A549 (cell line): Measurements from ENCODE around the gene UPF2. TPM values are rescaled to one million over a fixed set of nuclear protein-coding genes. Genes with fewer than 3 reads are reported as not detected.

Experiments
- ATAC-seq, 2 experiments: fragments of 200-7000 bp in 1 of 2; fragments of >200 bp in 1 of 2; cut with Nextera tagmentation in 1 of 2; cut with Tn5 transposase in 1 of 2; 3 replicates each; pipeline versions ENCODE4 v1.8.0 to v1.9.1; 2018 to 2020; ENCODE audit warnings: mild to moderate bottlenecking in 1 of 2, moderate library complexity in 1 of 2
- CTCF ChIA-PET: fragments of 300-600 bp; sonication (Branson Sonifier 250); formaldehyde crosslinking; extraction: SDS; loops from one replicate; lab custom pipeline; 2021; ENCODE audit warnings: antibody characterized with exemption, inconsistent platforms; lab: Yijun Ruan, JAX
- POLR2A ChIA-PET: fragments of 350-600 bp; formaldehyde crosslinking; extraction: SDS; loops from one replicate; lab custom pipeline; 2021; ENCODE audit warnings: antibody characterized with exemption, inconsistent platforms; lab: Yijun Ruan, JAX
- DNase-seq, 2 experiments: peaks; one replicate each; pipeline versions ENCODE4 v3.0.0 to v3.0.0-alpha.2; 2011 to 2016; ENCODE audit warnings: low read depth in 1 of 2, low spot score in 1 of 2
- FAIRE-seq: peaks from 2 replicates; lab custom pipeline; 2011; peaks lifted over from hg19 to GRCh38; lab: Jason Lieb, UNC
- H3K27ac ChIP-seq, 2 experiments: fragments of >200 bp; sonication (Bioruptor Twin); formaldehyde crosslinking; 3 replicates each; pipeline ENCODE4 v1.5.1; 2016 to 2017
- H3K4me1 ChIP-seq: fragments of >200 bp; sonication (Bioruptor Twin); formaldehyde crosslinking; 3 replicates; pipeline ENCODE4 v1.6.1; 2016
- H3K4me2 ChIP-seq: fragments of >200 bp; sonication (Bioruptor Twin); formaldehyde crosslinking; 3 replicates; pipeline ENCODE4 v1.6.1; 2016
- H3K4me3 ChIP-seq: fragments of >200 bp; sonication (Bioruptor Twin); formaldehyde crosslinking; 3 replicates; pipeline ENCODE4 v1.5.1; 2016
- H3K9me3 ChIP-seq: fragments of >200 bp; sonication (Bioruptor Twin); formaldehyde crosslinking; 3 replicates; pipeline ENCODE4 v1.6.1; 2016
- CBX8 ChIP-seq: fragments of 200-600 bp; sonication (generic); IDR thresholded peaks from 2 replicates; pipeline ENCODE4 v1.6.1; 2016
- CEBPB ChIP-seq, 2 experiments: fragments of >200 bp in 1 of 2; sonication (Bioruptor Twin) in 1 of 2; formaldehyde crosslinking in 1 of 2; IDR thresholded peaks; 2 replicates each; pipeline ENCODE4 v1.6.1; 2012 to 2016
- CHD4 ChIP-seq: fragments of 200-600 bp; sonication (generic); IDR thresholded peaks from 2 replicates; pipeline ENCODE4 v1.6.1; 2016; ENCODE audit warnings: antibody characterized with exemption, mild to moderate bottlenecking, borderline replicate concordance
- EHF ChIP-seq: fragments of 250-450 bp; sonication (Bioruptor Pico); IDR thresholded peaks from 2 replicates; pipeline ENCODE4 v1.5.0; 2020; ENCODE audit warnings: mild to moderate bottlenecking
- EHMT2 ChIP-seq: fragments of 200-600 bp; sonication (generic); IDR thresholded peaks from 2 replicates; pipeline ENCODE4 v1.6.1; 2016; ENCODE audit warnings: antibody characterized with exemption, low read depth, mild to moderate bottlenecking, moderate library complexity
- EP300 ChIP-seq, 2 experiments: fragments of >200 bp; sonication (Bioruptor Twin); formaldehyde crosslinking; IDR thresholded peaks; 2 replicates in 1 of 2; 3 replicates in 1 of 2; pipeline ENCODE4 v1.6.1; 2016 to 2017
- FOXS1 ChIP-seq: fragments of 250-450 bp; sonication (Bioruptor Pico); IDR thresholded peaks from 2 replicates; pipeline ENCODE4 v1.5.0; 2020; ENCODE audit warnings: mild to moderate bottlenecking, moderate library complexity
- HDAC2 ChIP-seq: fragments of 200-600 bp; sonication (generic); IDR thresholded peaks from 2 replicates; pipeline ENCODE4 v1.6.1; 2016
- HEYL ChIP-seq: fragments of 250-450 bp; sonication (Bioruptor Pico); IDR thresholded peaks from 2 replicates; pipeline ENCODE4 v1.8.0; 2021; ENCODE audit warnings: mild to moderate bottlenecking, moderate library complexity
- HOXA7 ChIP-seq: fragments of 250-450 bp; sonication (Bioruptor Pico); IDR thresholded peaks from 2 replicates; pipeline ENCODE4 v1.5.0; 2020; ENCODE audit warnings: mild to moderate bottlenecking, moderate library complexity
- HOXB5 ChIP-seq: fragments of 250-450 bp; sonication (Bioruptor Pico); IDR thresholded peaks from 2 replicates; pipeline ENCODE4 v1.5.0; 2020; ENCODE audit warnings: mild to moderate bottlenecking, moderate library complexity
- KDM5A ChIP-seq: fragments of 200-600 bp; sonication (generic); IDR thresholded peaks from 2 replicates; pipeline ENCODE4 v1.6.1; 2016; ENCODE audit warnings: antibody characterized with exemption, mild to moderate bottlenecking
- MAFK ChIP-seq: fragments of 450-650 bp; IDR thresholded peaks from 2 replicates; pipeline ENCODE4 v1.6.1; 2014; ENCODE audit not compliant: partially characterized antibody
- MAZ ChIP-seq: fragments of 150-350 bp; IDR thresholded peaks from 2 replicates; pipeline ENCODE4 v1.6.1; 2014; ENCODE audit warnings: antibody characterized with exemption, low read depth, low read length, borderline replicate concordance
- MYC ChIP-seq: IDR thresholded peaks from 2 replicates; pipeline ENCODE4 v1.6.1; 2012; ENCODE audit warnings: mild to moderate bottlenecking, inconsistent platforms, low read length, improper control_type of control experiment, borderline replicate concordance
- NFE2L2 ChIP-seq: fragments of 150-350 bp; conservative IDR thresholded peaks from 2 replicates; pipeline ENCODE4 v1.6.1; 2014; ENCODE audit warnings: low read length
- NPAS2 ChIP-seq: fragments of 250-450 bp; sonication (Bioruptor Pico); IDR thresholded peaks from 2 replicates; pipeline ENCODE4 v1.8.0; 2022; ENCODE audit warnings: mild to moderate bottlenecking, moderate library complexity, borderline replicate concordance
- NR3C1 ChIP-seq: fragments of >200 bp; sonication (Bioruptor Twin); formaldehyde crosslinking; IDR thresholded peaks from 3 replicates; pipeline ENCODE4 v1.6.1; 2017
- POLR2A ChIP-seq: IDR thresholded peaks from 2 replicates; pipeline ENCODE4 v1.6.1; 2012; ENCODE audit warnings: mild to moderate bottlenecking, low read length
- POLR2AphosphoS2 ChIP-seq: conservative IDR thresholded peaks from 2 replicates; pipeline ENCODE4 v1.6.1; 2012; ENCODE audit warnings: low read length, improper control_type of control experiment, inconsistent platforms
- RAD21 ChIP-seq, 2 experiments: fragments of >200 bp in 1 of 2; sonication (Bioruptor Twin) in 1 of 2; formaldehyde crosslinking in 1 of 2; IDR thresholded peaks in 1 of 2; conservative IDR thresholded peaks in 1 of 2; 2 replicates in 1 of 2; 3 replicates in 1 of 2; pipeline ENCODE4 v1.6.1; 2012 to 2018; ENCODE audit warnings: inconsistent platforms in 1 of 2
- RCOR1 ChIP-seq: fragments of 150-350 bp; IDR thresholded peaks from 2 replicates; pipeline ENCODE4 v1.6.1; 2014; ENCODE audit warnings: antibody characterized with exemption, low read length, low read depth
- RFX5 ChIP-seq: fragments of 450-650 bp; IDR thresholded peaks from 2 replicates; pipeline ENCODE4 v1.7.1; 2014; ENCODE audit warnings: antibody characterized with exemption, mild to moderate bottlenecking, moderate library complexity
- RNF2 ChIP-seq: fragments of 200-600 bp; sonication (generic); IDR thresholded peaks from 2 replicates; pipeline ENCODE4 v1.6.1; 2016; ENCODE audit warnings: low read depth, mild to moderate bottlenecking, antibody characterized with exemption, moderate library complexity, borderline replicate concordance
- SMC3 ChIP-seq: fragments of >200 bp; sonication (Bioruptor Twin); formaldehyde crosslinking; IDR thresholded peaks from 3 replicates; pipeline ENCODE4 v1.6.1; 2018; ENCODE audit warnings: inconsistent platforms
- TFCP2L1 ChIP-seq: fragments of 250-450 bp; sonication (Bioruptor Pico); IDR thresholded peaks from 2 replicates; pipeline ENCODE4 v1.5.0; 2021; ENCODE audit warnings: mild to moderate bottlenecking
- TP53 ChIP-seq: fragments of 250-450 bp; sonication (Bioruptor Pico); IDR thresholded peaks from 2 replicates; pipeline ENCODE4 v1.5.0; 2021; ENCODE audit warnings: mild to moderate bottlenecking, moderate library complexity
- ZFP36 ChIP-seq: fragments of 450-650 bp; IDR thresholded peaks from 2 replicates; pipeline ENCODE4 v1.6.1; 2014; ENCODE audit warnings: borderline replicate concordance; ENCODE audit not compliant: partially characterized antibody
- ZNF302 ChIP-seq: fragments of 250-450 bp; sonication (Bioruptor Pico); IDR thresholded peaks from 2 replicates; pipeline ENCODE4 v1.9.0; 2021; ENCODE audit warnings: inconsistent platforms, mild to moderate bottlenecking, moderate library complexity
- ZSCAN20 ChIP-seq: fragments of 250-450 bp; sonication (Bioruptor Pico); IDR thresholded peaks from 2 replicates; pipeline ENCODE4 v1.8.0; 2022; ENCODE audit warnings: mild to moderate bottlenecking, moderate library complexity
- WGBS: methylation state at CpG from one replicate; pipeline ENCODE4 v1.1.6; 2017; ENCODE audit errors: missing lambda C conversion rate; 5-methylcytosine and 5-hydroxymethylcytosine counted together
- polyA plus RNA-seq, 4 experiments: library from polyadenylated mRNA; depleted of rRNA in 3 of 4; stranded (reverse); fragments of >200 nt; fragmentation: RNase III in 1 of 4; extraction: RNeasy Plus Mini Kit Qiagen cat#74134 plus additional on column Dnase treatment in 1 of 4; gene quantifications; 2 replicates in 3 of 4; 3 replicates in 1 of 4; pipeline ENCODE4 v1.2.3, GENCODE V29; 2011 to 2017
- TF ChIP-seq, protein P1 (sequence below): fragments of >200 bp; sonication (Bioruptor Twin); formaldehyde crosslinking; IDR thresholded peaks from 2 replicates; pipeline ENCODE4 v1.6.1; 2016
- TF ChIP-seq, protein P2 (sequence below): fragments of >200 bp; sonication (Bioruptor Twin); formaldehyde crosslinking; IDR thresholded peaks from 3 replicates; pipeline ENCODE4 v1.6.1; 2016
- TF ChIP-seq, protein P3 (sequence below): IDR thresholded peaks from 2 replicates; pipeline ENCODE4 v1.6.1; 2012
- TF ChIP-seq, protein P4 (sequence below): fragments of 200-600 bp; sonication (generic); IDR thresholded peaks from 2 replicates; pipeline ENCODE4 v1.6.1; 2016; ENCODE audit warnings: antibody characterized with exemption, mild to moderate bottlenecking, moderate library complexity
- TF ChIP-seq, protein P5 (sequence below): fragments of 250-450 bp; sonication (Bioruptor Pico); IDR thresholded peaks from 2 replicates; pipeline ENCODE4 v1.5.0; 2021; ENCODE audit warnings: mild to moderate bottlenecking, moderate library complexity, borderline replicate concordance

Gene UPF2
- polyA plus RNA-seq, 2 of the 4 experiments (the other 2 are of a cell fraction), result 16.5 to 21.6 TPM

DNA sequence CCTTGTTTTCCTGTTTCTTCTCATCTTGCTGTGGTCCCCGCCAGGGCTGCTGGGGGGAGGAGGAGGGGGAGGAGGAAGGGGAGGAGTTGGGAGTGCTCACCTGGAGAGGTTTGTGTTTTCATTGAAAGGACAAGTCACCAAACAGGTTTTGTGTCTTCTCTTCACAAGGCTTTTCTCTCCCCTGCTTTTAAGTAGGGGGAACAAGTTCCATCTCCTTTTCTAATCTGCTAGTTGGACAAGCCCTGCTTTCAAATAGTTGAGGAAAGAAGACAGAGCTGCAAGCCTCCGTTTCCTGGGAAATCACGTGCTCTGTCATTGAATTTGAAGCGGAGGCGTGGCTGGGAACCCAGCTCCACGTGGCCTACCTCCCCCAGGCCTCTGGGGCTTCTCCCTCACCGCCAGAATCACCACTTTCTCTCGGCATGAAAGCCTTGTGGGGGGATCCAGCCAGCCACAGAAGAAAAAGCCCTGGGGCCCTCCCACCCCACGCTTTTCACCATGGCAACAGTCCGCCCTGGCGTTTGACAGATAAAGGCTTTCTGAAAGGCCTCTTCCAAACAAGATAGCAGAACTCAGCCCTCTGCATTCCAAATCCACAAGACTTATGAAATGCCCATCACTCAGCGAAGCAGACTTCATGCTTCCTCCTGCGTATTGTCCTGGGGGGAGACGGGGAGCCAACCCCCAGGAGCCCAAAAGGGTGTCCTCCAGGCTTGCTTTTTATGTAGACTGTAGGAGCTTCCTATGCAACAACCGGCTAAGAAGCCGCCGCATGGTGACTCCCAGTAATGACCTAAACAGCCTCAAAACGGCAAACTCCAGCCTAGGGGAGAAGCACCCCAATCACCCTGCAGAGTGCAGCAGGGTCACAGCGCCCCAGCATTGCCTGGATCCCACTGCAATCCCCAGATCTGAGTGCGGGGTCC lies 167.8 kb downstream of the UPF2 start (continued):
- TF ChIP-seq, protein P1, sequence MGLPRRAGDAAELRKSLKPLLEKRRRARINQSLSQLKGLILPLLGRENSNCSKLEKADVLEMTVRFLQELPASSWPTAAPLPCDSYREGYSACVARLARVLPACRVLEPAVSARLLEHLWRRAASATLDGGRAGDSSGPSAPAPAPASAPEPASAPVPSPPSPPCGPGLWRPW, result no peak
- no peak for TF ChIP-seq CHD4
- TF ChIP-seq, protein P2, sequence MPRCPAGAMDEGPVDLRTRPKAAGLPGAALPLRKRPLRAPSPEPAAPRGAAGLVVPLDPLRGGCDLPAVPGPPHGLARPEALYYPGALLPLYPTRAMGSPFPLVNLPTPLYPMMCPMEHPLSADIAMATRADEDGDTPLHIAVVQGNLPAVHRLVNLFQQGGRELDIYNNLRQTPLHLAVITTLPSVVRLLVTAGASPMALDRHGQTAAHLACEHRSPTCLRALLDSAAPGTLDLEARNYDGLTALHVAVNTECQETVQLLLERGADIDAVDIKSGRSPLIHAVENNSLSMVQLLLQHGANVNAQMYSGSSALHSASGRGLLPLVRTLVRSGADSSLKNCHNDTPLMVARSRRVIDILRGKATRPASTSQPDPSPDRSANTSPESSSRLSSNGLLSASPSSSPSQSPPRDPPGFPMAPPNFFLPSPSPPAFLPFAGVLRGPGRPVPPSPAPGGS, result no peak
- TF ChIP-seq RCOR1, result no peak
- TF ChIP-seq, protein P3, sequence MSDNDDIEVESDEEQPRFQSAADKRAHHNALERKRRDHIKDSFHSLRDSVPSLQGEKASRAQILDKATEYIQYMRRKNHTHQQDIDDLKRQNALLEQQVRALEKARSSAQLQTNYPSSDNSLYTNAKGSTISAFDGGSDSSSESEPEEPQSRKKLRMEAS, result peak; percentile 76
- no peak for TF ChIP-seq MAFK
- no peak for TF ChIP-seq HEYL
- TF ChIP-seq EP300 (IDR thresholded peaks at IDR 0.05), result no peak
- no peak for TF ChIP-seq ZFP36
- no peak for TF ChIP-seq KDM5A
- no peak for TF ChIP-seq RFX5
- TF ChIP-seq NR3C1, result no peak
- peak; percentile 10 for TF ChIP-seq ZNF302 (CRISPR knock-in tag)
- no peak; the same call in 1 of the 2 replicates for TF ChIP-seq TP53 (CRISPR knock-in tag)
- TF ChIP-seq CEBPB (IDR thresholded peaks at IDR 0.05), result no peak
- TF ChIP-seq HDAC2, result no peak
- no peak for TF ChIP-seq SMC3
- 0 out of 2 replicates have a peak, but pooled peaks have one; percentile 33 for TF ChIP-seq HOXA7 (CRISPR knock-in tag)
- TF ChIP-seq ZSCAN20 (CRISPR knock-in tag), result no peak
- no peak for TF ChIP-seq POLR2AphosphoS2
- TF ChIP-seq POLR2A, result no peak
- TF ChIP-seq MAZ, result no peak
- no peak for TF ChIP-seq NFE2L2
- TF ChIP-seq FOXS1, result peak; percentile 54; the same call in 1 of the 2 replicates
- no peak for TF ChIP-seq CBX8
- no peak for TF ChIP-seq MYC
- TF ChIP-seq NPAS2 (CRISPR knock-in tag), result no peak
- TF ChIP-seq HOXB5 (CRISPR knock-in tag), result peak; percentile 61; the same call in 1 of the 2 replicates
- TF ChIP-seq RNF2, result no peak
- no peak for TF ChIP-seq RAD21 (conservative IDR thresholded peaks at IDR 0.05 in 1 of 2, IDR thresholded peaks at IDR 0.05 in 1 of 2)
- 0 out of 2 replicates have a peak, but pooled peaks have one; percentile 64 for TF ChIP-seq EHF (CRISPR knock-in tag)

DNA sequence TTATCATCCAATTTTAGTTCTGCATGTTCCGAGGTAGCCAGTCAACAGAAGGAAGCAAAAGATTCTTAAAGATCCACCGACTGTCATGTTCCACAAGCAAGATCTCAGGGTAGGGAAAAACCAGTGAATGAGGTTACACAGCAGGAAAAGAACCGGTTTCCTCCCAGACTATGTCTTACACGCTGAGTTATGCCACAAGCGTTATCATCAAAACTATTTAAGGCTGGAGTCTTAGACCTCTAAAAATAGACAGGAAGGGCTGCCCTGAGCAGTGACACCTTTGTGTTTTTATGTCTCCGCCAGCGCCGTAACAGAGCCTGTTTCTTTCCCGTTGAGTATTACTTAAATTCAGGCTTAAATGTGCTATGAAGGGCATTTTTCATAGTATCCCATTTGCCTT lies 171.1 kb downstream of the UPF2 start:
- Histone ChIP-seq H3K27ac (no peak overlapping the region), H3K4me2 (no peak overlapping the region), H3K4me3 (no peak overlapping the region), H3K9me3 (no peaks in the 10 kb centered on the region), H3K4me1 (peaks cover 22% of the 10 kb centered on the region)
- ATAC-seq, result no peak
- ChIA-PET POLR2A (no interaction called here), CTCF (interaction anchor here (1.4 kb wide), 1 partner anchor 9 kb away, joined by 3 read pairs; no protein-coding TSS in a partner anchor)
- DNase-seq, result no peak
- WGBS, result 86% methylated on average over 9 of the region's 9 CpGs
- FAIRE-seq, result peak; percentile 13
- TF ChIP-seq, protein P4, sequence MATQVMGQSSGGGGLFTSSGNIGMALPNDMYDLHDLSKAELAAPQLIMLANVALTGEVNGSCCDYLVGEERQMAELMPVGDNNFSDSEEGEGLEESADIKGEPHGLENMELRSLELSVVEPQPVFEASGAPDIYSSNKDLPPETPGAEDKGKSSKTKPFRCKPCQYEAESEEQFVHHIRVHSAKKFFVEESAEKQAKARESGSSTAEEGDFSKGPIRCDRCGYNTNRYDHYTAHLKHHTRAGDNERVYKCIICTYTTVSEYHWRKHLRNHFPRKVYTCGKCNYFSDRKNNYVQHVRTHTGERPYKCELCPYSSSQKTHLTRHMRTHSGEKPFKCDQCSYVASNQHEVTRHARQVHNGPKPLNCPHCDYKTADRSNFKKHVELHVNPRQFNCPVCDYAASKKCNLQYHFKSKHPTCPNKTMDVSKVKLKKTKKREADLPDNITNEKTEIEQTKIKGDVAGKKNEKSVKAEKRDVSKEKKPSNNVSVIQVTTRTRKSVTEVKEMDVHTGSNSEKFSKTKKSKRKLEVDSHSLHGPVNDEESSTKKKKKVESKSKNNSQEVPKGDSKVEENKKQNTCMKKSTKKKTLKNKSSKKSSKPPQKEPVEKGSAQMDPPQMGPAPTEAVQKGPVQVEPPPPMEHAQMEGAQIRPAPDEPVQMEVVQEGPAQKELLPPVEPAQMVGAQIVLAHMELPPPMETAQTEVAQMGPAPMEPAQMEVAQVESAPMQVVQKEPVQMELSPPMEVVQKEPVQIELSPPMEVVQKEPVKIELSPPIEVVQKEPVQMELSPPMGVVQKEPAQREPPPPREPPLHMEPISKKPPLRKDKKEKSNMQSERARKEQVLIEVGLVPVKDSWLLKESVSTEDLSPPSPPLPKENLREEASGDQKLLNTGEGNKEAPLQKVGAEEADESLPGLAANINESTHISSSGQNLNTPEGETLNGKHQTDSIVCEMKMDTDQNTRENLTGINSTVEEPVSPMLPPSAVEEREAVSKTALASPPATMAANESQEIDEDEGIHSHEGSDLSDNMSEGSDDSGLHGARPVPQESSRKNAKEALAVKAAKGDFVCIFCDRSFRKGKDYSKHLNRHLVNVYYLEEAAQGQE, result no peak
- no peak for TF ChIP-seq EHMT2
- no peak for TF ChIP-seq POLR2AphosphoS2
- TF ChIP-seq CEBPB (IDR thresholded peaks at IDR 0.05), result no peak
- no peak for TF ChIP-seq TFCP2L1 (CRISPR knock-in tag)
- no peak for TF ChIP-seq HDAC2
- TF ChIP-seq, protein P5, sequence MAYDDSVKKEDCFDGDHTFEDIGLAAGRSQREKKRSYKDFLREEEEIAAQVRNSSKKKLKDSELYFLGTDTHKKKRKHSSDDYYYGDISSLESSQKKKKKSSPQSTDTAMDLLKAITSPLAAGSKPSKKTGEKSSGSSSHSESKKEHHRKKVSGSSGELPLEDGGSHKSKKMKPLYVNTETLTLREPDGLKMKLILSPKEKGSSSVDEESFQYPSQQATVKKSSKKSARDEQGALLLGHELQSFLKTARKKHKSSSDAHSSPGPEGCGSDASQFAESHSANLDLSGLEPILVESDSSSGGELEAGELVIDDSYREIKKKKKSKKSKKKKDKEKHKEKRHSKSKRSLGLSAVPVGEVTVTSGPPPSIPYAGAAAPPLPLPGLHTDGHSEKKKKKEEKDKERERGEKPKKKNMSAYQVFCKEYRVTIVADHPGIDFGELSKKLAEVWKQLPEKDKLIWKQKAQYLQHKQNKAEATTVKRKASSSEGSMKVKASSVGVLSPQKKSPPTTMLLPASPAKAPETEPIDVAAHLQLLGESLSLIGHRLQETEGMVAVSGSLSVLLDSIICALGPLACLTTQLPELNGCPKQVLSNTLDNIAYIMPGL (CRISPR knock-in tag), result no peak
